ENCODE data around the gene CADPS. TPM values are rescaled to one million over a fixed set of nuclear protein-coding genes. Genes with fewer than 3 reads are reported as not detected.

The CADPS gene
- total RNA-seq, 2 donors from 2014 or later, result 11.7 to 20.8 TPM

GRCh38 chr3:62824965-62825592 is 50.1 kb downstream of the CADPS start:
- H3K27me3 ChIP-seq (ENCODE audit: control insufficient read depth, insufficient read depth, low read length, poor library complexity, severe bottlenecking), result no peaks in the 10 kb centered on the region
- H3K27ac ChIP-seq (ENCODE audit: low read depth, low read length), result no peak overlapping the region
- no peaks in the 10 kb centered on the region for H3K36me3 Mint-ChIP-seq (ENCODE audit: low read depth)
- H3K4me3 Mint-ChIP-seq, result no peak overlapping the region
- H3K9me3 Mint-ChIP-seq, result no peaks in the 10 kb centered on the region
- no peaks in the 10 kb centered on the region for H3K9me3 ChIP-seq (ENCODE audit: control insufficient read depth, low read length)
- TF ChIP-seq, protein P1, sequence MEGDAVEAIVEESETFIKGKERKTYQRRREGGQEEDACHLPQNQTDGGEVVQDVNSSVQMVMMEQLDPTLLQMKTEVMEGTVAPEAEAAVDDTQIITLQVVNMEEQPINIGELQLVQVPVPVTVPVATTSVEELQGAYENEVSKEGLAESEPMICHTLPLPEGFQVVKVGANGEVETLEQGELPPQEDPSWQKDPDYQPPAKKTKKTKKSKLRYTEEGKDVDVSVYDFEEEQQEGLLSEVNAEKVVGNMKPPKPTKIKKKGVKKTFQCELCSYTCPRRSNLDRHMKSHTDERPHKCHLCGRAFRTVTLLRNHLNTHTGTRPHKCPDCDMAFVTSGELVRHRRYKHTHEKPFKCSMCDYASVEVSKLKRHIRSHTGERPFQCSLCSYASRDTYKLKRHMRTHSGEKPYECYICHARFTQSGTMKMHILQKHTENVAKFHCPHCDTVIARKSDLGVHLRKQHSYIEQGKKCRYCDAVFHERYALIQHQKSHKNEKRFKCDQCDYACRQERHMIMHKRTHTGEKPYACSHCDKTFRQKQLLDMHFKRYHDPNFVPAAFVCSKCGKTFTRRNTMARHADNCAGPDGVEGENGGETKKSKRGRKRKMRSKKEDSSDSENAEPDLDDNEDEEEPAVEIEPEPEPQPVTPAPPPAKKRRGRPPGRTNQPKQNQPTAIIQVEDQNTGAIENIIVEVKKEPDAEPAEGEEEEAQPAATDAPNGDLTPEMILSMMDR (conservative IDR thresholded peaks at IDR 0.05), result no peak
- H3K4me1 ChIP-seq (ENCODE audit: control insufficient read depth, insufficient read depth, low read length), result peaks cover 11% of the 10 kb centered on the region
- no peak overlapping the region for H3K27ac Mint-ChIP-seq
- peaks cover 21% of the 10 kb centered on the region for H3K4me1 Mint-ChIP-seq
- no peak for DNase-seq
- no peaks in the 10 kb centered on the region for H3K36me3 ChIP-seq (ENCODE audit: control insufficient read depth, insufficient read depth, low read length)
- no peaks in the 10 kb centered on the region for H3K27me3 Mint-ChIP-seq (ENCODE audit: insufficient read depth)
- 96 to 100% methylated on average over 1 to 6 of the region's 6 CpGs for WGBS, 2 experiments (ENCODE audit: insufficient coverage in 1 of 2, insufficient read length in 1 of 2)
- H3K4me3 ChIP-seq (ENCODE audit: low read length), result no peak overlapping the region
- H3K9ac ChIP-seq (ENCODE audit: extremely low read depth, low read length, poor library complexity, severe bottlenecking), result no peak overlapping the region

GRCh38 chr3:62823461-62824050 is 51.7 kb downstream of the CADPS start:
- no peak for DNase-seq
- Mint-ChIP-seq H3K9me3 (no peaks in the 10 kb centered on the region), H3K27me3 (ENCODE audit: insufficient read depth) (no peaks in the 10 kb centered on the region), H3K36me3 (ENCODE audit: low read depth) (no peaks in the 10 kb centered on the region), H3K27ac (no peak overlapping the region), H3K4me1 (peaks cover 20% of the 10 kb centered on the region), H3K4me3 (no peak overlapping the region)
- WGBS, 2 experiments (ENCODE audit: insufficient coverage in 1 of 2, insufficient read length in 1 of 2), result 68 to 83% methylated on average over 3 to 6 of the region's 6 CpGs
- Histone ChIP-seq H3K4me1 (ENCODE audit: control insufficient read depth, insufficient read depth, low read length) (peaks cover 11% of the 10 kb centered on the region), H3K36me3 (ENCODE audit: control insufficient read depth, insufficient read depth, low read length) (no peaks in the 10 kb centered on the region), H3K4me3 (ENCODE audit: low read length) (no peak overlapping the region), H3K27ac (ENCODE audit: low read depth, low read length) (no peak overlapping the region), H3K9me3 (ENCODE audit: control insufficient read depth, low read length) (no peaks in the 10 kb centered on the region), H3K27me3 (ENCODE audit: control insufficient read depth, insufficient read depth, low read length, poor library complexity, severe bottlenecking) (no peaks in the 10 kb centered on the region), H3K9ac (ENCODE audit: extremely low read depth, low read length, poor library complexity, severe bottlenecking) (no peak overlapping the region)
- TF ChIP-seq, protein P1 (conservative IDR thresholded peaks at IDR 0.05), result no peak

DNA sequence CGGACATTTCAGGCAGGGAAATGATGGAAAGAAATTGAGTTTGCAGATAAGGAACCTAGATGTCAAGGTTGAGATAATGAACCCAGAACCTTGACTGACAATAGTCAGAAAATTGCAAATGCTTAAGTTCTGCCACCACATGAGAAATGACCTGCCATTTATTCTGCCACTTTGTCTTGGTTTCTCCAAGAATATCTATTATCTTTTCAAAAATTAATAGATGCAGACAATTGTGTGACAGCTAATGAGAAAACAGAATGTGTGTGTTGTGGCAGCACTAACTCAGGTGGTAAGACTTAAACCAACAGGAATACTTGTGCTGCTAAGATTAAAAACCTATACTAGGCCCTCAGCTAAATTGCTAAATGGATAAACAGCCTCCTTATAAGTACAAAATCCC is 52.3 kb downstream of the CADPS start:
- H3K27ac Mint-ChIP-seq, result no peak overlapping the region
- no peak overlapping the region for H3K4me3 Mint-ChIP-seq
- Histone ChIP-seq H3K36me3 (ENCODE audit: control insufficient read depth, insufficient read depth, low read length) (no peaks in the 10 kb centered on the region), H3K4me1 (ENCODE audit: control insufficient read depth, insufficient read depth, low read length) (peaks cover 11% of the 10 kb centered on the region), H3K9me3 (ENCODE audit: control insufficient read depth, low read length) (no peaks in the 10 kb centered on the region), H3K27ac (ENCODE audit: low read depth, low read length) (no peak overlapping the region), H3K4me3 (ENCODE audit: low read length) (no peak overlapping the region), H3K27me3 (ENCODE audit: control insufficient read depth, insufficient read depth, low read length, poor library complexity, severe bottlenecking) (no peaks in the 10 kb centered on the region), H3K9ac (ENCODE audit: extremely low read depth, low read length, poor library complexity, severe bottlenecking) (no peak overlapping the region)
- peaks cover 20% of the 10 kb centered on the region for H3K4me1 Mint-ChIP-seq
- H3K36me3 Mint-ChIP-seq (ENCODE audit: low read depth), result no peaks in the 10 kb centered on the region
- TF ChIP-seq, protein P1 (conservative IDR thresholded peaks at IDR 0.05), result no peak
- WGBS, 2 experiments (ENCODE audit: insufficient coverage in 1 of 2, insufficient read length in 1 of 2), result 91 to 100% methylated on average over 1 of the region's 1 CpG
- H3K27me3 Mint-ChIP-seq (ENCODE audit: insufficient read depth), result no peaks in the 10 kb centered on the region
- DNase-seq, result no peak
- H3K9me3 Mint-ChIP-seq, result no peaks in the 10 kb centered on the region

Data from endodermal cell (in vitro differentiated cells).